Liver (tissue), 3 donors: ENCODE data around the gene DHRS2.

ENCODE experiments used
- ATF3 ChIP-seq: IDR thresholded peaks from 2 replicates; pipeline ENCODE4 v1.6.1; 2016; ENCODE audit warnings: antibody characterized with exemption
- EGR1 ChIP-seq, 2 donors: IDR thresholded peaks; 2 replicates each; pipeline ENCODE4 v1.6.1; 2016 to 2018; ENCODE audit warnings: antibody characterized with exemption in 2 of 2, low read depth in 2 of 2
- FOXA1 ChIP-seq: IDR thresholded peaks from 2 replicates; pipeline ENCODE4 v1.6.1; 2016; ENCODE audit warnings: antibody characterized with exemption
- FOXA2 ChIP-seq: IDR thresholded peaks from 2 replicates; pipeline ENCODE4 v1.6.1; 2016; ENCODE audit warnings: antibody characterized with exemption
- JUND ChIP-seq, 2 donors: IDR thresholded peaks; 2 replicates each; pipeline ENCODE4 v1.6.1; 2016; ENCODE audit warnings: antibody characterized with exemption in 2 of 2
- RAD21 ChIP-seq, 2 donors: IDR thresholded peaks; 2 replicates each; pipeline ENCODE4 v1.6.1; 2016; ENCODE audit warnings: antibody characterized with exemption in 2 of 2, mild to moderate bottlenecking in 2 of 2
- REST ChIP-seq: IDR thresholded peaks from 2 replicates; pipeline ENCODE4 v1.6.1; 2016; ENCODE audit warnings: antibody characterized with exemption, mild to moderate bottlenecking
- RXRA ChIP-seq, 2 donors: IDR thresholded peaks; 2 replicates each; pipeline ENCODE4 v1.6.1; 2017 to 2018; ENCODE audit warnings: antibody characterized with exemption in 2 of 2, mild to moderate bottlenecking in 1 of 2
- SP1 ChIP-seq: IDR thresholded peaks from 2 replicates; pipeline ENCODE4 v1.6.1; 2018; ENCODE audit warnings: antibody characterized with exemption, mild to moderate bottlenecking
- TAF1 ChIP-seq: conservative IDR thresholded peaks from 2 replicates; pipeline ENCODE4 v1.6.1; 2016; ENCODE audit warnings: antibody characterized with exemption, mild to moderate bottlenecking
- YY1 ChIP-seq: IDR thresholded peaks from 2 replicates; pipeline ENCODE4 v1.6.1; 2016; ENCODE audit warnings: antibody characterized with exemption, mild to moderate bottlenecking
- ZBTB33 ChIP-seq: IDR thresholded peaks from 2 replicates; pipeline ENCODE4 v1.6.1; 2016; ENCODE audit warnings: antibody characterized with exemption
- TF ChIP-seq, protein P1 (sequence below): fragments of 150-350 bp; IDR thresholded peaks from 2 replicates; pipeline ENCODE4 v1.5.1; 2017; ENCODE audit warnings: improper control_type of control experiment, low read depth, low read length; ENCODE audit not compliant: missing input control
- TF ChIP-seq, protein P2 (sequence below): IDR thresholded peaks from 2 replicates; pipeline ENCODE4 v1.6.1; 2016; ENCODE audit warnings: antibody characterized with exemption
- donor health status: healthy.
- donor health status: healthy.

DNA sequence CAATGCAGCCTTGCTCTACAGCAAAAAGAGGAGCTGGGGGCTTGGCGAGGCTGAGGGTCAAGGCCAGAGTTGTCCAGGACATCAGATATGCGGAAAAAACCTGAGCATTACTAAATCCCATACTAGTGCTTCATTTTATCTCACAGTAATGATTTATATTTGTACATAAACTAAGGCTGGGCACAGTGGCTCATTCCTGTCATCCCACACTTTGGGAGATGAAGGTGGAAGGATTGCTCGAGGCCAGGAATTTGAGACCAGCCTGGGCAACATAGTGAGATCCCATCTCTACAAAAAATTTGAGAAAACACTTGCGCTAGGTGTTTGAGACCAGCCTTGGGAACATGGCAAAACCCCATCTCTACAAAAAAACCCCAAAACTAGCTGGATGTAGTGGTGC, 46.0 kb upstream of the DHRS2 start:
- TF ChIP-seq, protein P1, sequence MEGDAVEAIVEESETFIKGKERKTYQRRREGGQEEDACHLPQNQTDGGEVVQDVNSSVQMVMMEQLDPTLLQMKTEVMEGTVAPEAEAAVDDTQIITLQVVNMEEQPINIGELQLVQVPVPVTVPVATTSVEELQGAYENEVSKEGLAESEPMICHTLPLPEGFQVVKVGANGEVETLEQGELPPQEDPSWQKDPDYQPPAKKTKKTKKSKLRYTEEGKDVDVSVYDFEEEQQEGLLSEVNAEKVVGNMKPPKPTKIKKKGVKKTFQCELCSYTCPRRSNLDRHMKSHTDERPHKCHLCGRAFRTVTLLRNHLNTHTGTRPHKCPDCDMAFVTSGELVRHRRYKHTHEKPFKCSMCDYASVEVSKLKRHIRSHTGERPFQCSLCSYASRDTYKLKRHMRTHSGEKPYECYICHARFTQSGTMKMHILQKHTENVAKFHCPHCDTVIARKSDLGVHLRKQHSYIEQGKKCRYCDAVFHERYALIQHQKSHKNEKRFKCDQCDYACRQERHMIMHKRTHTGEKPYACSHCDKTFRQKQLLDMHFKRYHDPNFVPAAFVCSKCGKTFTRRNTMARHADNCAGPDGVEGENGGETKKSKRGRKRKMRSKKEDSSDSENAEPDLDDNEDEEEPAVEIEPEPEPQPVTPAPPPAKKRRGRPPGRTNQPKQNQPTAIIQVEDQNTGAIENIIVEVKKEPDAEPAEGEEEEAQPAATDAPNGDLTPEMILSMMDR: no peak
- no peak for TF ChIP-seq FOXA1
- TF ChIP-seq RXRA (IDR thresholded peaks at IDR 0.05): no peak
- TF ChIP-seq SP1: no peak
- TF ChIP-seq TAF1: no peak
- TF ChIP-seq EGR1 (IDR thresholded peaks at IDR 0.05; ENCODE audit: low read depth in 2 of 2): no peak
- no peak for TF ChIP-seq RAD21 (IDR thresholded peaks at IDR 0.05)
- TF ChIP-seq, protein P2, sequence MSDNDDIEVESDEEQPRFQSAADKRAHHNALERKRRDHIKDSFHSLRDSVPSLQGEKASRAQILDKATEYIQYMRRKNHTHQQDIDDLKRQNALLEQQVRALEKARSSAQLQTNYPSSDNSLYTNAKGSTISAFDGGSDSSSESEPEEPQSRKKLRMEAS: no peak
- TF ChIP-seq ZBTB33: no peak
- no peak for TF ChIP-seq REST
- no peak for TF ChIP-seq ATF3
- no peak for TF ChIP-seq JUND (IDR thresholded peaks at IDR 0.05)
- no peak for TF ChIP-seq YY1
- TF ChIP-seq FOXA2: no peak
